Endothelial cell of hepatic sinusoid (primary cell): ENCODE data around the gene CD46.
"Not testable (repeated sequence)": the region's sequence is repeated elsewhere in the genome, so short reads cannot be mapped to it uniquely, and the experiment has no call there.

Experiments
- in situ Hi-C: cut with HindIII; loops from 2 replicates; pipeline ENCODE4 v1.10.0; 2017; ENCODE audit warnings: low sequenced_read_pairs

CD46 gene

DNA sequence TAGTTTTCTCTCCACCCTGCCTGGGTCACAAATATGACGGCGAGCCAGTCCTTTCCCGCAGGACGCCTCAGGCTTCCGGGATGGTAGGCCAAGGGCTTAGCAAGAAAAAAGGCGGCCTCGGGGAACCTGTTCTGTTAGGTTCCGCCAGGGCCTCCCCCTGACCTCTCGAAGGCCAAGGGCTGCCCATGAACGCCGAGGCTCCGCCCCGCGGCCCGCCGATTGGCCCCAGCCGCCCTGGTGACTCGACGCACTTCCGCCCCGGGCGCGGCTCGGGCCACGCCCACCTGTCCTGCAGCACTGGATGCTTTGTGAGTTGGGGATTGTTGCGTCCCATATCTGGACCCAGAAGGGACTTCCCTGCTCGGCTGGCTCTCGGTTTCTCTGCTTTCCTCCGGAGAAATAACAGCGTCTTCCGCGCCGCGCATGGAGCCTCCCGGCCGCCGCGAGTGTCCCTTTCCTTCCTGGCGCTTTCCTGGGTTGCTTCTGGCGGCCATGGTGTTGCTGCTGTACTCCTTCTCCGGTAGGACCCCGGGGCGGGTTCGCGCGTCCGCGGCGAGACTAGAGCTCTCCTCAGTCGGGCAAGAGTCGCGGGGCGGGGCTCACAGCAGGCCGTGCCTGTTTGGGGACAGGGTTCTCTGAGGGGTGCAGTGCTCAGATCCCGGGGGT lies at the start of gene CD46:
Gene CD46, plus strand, starts transcription at position 265 of the 666 bp plus-strand sequence. Its CDS starts 159 bp downstream, at position 424.
- in situ Hi-C loops = no loop called here

GRCh38 chr1:207702317-207702716 lies 49.5 kb upstream of the CD46 start:
- in situ Hi-C loops = no loop called here

DNA sequence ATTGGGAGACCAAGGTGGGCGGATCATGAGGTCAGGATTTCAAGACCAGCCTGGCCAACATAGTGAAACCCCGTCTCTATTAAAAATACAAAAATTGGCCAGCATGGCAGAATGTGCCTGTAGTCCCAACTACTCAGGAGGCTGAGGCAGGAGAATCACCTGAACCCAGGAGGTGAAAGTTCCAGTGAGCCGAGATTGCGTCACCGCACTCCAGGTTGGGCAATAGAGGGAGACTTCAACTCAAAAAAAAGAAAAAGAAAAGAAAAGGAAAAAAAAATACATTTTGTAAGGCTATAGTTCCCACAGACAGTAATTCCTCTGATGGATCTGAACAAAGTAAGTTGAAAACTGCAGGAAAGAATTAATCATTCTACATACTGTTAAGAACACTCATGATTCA lies 48.1 kb upstream of the CD46 start:
- in situ Hi-C loops = no loop called here

DNA sequence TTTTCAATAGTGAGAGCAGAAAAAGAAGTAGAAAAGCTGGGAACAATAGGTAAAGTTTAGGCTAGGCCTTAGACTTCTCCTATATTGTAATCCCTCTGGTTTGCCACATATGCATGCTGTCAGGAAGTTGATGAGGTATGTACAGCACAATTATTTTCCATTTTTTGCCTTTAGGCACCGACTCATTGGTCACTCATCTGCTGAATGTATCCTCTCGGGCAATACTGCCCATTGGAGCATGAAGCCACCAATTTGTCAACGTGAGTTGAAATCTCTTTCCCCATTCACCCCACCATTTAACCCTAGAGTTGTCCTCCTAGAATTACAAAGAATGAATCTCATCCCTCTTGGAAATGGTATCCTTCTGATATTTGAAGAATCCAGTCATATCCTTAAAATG lies 43.9 kb upstream of the CD46 start:
- in situ Hi-C loops = not testable (repeated sequence)

DNA sequence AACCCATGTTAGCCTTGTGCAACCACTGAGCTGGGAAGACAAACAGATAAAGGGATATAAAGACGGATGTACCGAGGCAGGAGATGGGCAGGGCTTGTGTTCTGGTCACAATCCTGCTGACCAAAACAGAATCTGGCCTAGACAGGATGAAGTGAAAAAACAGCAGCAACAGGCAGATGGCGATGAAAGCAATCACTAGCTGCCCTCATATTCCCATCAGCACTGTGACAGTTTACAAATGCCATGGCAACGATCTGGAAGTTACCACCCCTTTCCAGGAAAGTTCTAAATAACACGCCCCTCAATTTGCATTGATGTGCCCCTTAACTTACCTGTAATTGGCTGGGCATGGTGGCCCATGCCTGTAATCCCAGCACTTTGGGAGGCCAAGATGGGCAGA lies 40.6 kb upstream of the CD46 start:
- in situ Hi-C loops = no loop called here

DNA sequence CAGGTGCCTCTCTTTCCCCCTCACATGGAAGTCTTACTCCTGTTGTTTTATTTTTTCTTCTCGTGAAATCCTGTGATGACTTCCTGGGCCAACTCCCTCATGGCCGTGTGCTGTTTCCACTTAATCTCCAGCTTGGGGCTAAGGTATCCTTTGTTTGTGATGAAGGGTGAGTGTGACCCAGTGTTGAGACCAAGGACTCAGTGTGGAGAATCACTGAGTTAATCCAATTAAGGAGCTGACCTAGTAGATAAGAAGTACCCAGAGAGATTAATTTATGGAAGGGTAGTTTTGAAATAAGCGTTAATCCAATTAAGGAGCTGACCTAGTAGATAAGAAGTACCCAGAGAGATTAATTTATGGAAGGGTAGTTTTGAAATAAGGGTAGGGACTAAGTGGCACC lies 39.2 kb upstream of the CD46 start:
- in situ Hi-C loops = not testable (repeated sequence)

DNA sequence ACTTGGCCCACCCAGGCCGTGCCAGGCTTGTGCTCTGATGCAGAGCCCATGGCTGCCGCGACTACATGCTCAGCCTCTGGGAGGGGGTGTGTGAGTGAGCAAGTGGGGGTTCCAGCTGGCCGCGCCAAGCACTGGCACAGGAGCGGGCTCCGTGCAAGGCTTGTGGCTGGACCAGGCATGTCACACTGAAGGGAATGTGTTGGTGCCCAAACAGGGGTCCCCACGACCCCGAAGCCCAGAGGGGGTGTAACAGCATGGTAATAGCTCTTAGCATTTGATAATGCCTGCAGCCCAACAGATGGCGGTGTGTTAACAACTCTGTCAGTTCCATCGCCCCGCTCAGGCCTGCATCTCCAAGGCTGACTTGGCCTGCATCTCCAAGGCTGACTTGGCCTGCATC lies 38.3 kb upstream of the CD46 start:
- in situ Hi-C loops = no loop called here

DNA sequence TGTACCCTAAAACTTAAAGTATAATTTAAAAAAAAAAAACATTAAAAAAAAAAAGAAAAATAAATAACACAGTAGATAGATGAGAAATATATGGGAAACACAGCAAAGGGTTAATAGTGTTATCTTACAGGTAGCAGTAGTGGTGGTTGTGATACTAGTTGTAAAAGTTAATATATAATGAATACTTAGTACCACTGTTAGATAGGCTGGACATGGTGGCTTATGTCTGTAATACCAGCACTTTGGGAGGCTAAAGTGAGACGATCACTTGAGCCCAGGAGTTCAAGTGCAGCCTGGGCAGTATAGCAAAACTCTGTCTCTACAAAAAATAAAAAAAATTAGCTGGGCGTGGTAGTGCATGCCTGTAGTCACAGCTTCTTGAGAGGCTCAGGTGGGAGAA lies 32.6 kb upstream of the CD46 start:
- in situ Hi-C loops = no loop called here

- in situ Hi-C loops = not testable (repeated sequence)
Observed at GRCh38 chr1:207728200-207728858, 23.5 kb upstream of the CD46 start.

- in situ Hi-C loops = not testable (repeated sequence)
Observed at GRCh38 chr1:207737503-207738157, 14.2 kb upstream of the CD46 start.

DNA sequence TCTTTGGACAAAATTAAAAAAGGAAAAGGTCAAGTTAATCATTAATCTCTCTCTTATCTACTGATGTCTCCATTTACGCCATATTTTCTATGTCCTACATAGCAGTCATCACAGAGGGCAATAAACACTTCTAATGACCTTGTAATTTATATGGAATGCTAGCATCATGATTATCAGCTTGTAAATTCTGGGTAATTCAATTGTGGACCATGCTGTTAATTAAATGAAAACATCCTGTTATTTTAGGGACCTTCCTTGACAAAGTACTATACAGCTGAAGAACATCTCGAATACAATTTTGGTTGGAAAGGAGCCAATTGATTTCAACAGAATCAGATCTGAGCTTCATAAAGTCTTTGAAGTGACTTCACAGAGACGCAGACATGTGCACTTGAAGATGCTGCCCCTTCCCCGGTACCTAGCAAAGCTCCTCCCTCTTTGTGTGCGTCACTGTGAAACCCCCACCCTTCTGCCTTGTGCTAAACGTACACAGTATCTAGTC lies 13.6 kb upstream of the CD46 start:
- in situ Hi-C loops = not testable (repeated sequence)

DNA sequence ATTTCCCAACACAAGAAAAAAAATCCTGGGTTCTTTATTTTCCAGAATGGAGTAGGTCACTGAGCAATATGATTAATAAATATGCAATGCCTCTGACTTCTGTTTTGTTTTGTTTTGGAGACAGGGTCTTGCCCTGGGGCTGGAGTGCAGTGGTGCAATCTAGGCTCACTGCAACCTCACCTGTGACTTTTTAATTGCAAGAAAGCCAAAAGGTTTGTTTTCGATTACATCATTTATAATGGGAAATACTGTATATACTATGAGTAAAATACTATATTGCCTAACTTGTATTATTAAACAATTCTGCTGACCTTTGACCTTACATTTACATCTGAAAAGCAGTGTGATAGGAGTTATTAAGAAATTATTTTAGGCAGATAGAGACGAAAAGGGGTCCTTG lies 11.6 kb upstream of the CD46 start:
- in situ Hi-C loops = no loop called here

DNA sequence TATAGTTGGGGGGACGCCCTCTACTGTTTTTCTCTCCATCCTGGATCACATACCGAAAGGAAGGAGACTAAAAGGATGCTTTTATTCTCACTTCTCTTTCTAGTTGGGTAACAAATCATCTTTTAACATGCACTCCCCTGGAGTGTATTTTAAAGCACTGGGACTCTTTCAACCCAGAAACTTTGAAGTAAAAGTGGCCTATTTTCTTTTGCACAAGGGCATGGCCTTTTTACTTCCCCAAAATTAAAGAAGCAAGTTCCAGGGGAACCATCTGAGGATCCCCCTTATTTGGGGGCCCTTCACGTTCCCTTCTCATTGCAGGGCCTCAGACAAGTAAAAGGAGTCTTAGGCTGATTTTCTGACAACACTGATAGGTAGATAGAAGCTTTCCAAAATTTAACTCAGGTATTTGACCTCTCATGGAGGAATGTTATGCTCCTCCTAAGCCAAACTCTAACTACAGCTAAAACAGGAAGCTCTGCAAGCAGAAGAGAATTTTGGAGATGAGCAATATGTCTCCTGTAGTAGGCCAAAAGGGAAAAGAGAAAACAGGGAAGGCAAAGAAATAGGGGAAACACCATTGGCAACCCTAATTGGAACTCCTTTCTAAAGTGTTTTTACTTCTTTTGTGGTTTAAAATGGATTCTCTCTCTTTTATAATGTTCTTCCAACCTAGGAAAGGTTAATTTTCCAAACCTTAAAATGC lies 8.9 kb upstream of the CD46 start:
- in situ Hi-C loops = no loop called here

GRCh38 chr1:207744000-207744534 lies 7.8 kb upstream of the CD46 start:
- in situ Hi-C loops = no loop called here

DNA sequence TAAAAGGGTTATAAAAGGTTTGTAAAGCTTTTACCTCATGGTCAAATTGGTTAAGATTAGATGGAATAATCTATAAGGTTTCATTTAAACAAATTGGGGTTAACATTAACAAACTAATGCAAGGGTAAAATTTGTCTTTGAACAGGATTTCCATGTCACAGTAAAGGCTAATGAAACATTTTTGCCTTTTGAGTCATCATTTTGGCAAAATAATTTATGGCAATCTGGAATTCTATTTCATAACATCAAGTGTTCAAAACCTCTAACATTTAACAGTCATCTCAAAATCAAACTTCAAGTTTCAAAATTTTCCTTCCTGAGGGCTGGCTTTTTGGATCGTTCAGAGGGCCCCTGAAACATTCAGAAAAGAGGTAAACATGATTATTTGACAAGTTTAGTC lies 6.6 kb upstream of the CD46 start:
- in situ Hi-C loops = no loop called here

GRCh38 chr1:207745839-207746767 lies 5.8 kb upstream of the CD46 start:
- in situ Hi-C loops = no loop called here

GRCh38 chr1:207747627-207748492 lies 4.0 kb upstream of the CD46 start:
- in situ Hi-C loops = no loop called here

DNA sequence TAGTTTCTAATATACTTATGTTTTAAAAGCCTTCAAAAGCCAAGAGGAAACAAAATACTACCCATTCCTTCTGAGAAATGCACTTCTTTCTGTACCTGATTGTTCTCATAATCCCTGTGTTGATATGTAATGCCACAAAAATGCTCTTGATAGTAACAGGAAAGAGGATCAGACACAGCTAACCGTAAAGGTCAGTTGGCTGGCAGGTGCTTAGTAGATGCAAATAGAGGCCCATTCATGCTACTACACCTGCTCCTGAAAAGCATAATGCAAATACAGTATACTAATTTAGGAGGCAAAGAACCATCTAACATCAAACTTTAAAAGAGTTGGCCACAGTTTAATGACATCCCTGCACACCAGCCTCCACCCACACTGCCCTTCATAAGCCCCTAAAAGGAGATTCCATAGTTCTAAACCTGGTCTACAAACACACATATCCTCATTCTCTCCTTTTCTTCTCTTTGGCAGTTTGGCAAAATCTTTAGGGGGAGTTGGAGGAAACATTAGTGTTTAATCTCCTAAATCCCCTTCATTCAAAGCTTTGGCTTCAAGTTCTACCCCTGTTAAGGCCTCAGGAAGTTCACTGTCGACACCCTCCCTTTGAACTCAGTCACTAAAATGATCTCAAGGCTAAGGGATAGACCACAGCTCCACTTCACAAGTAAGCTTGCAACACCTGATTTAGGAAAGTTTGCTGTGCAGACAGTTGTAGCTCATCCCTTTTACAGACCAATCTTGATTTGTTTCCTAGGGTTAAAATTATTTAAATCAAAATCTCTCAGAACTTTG lies 2.9 kb upstream of the CD46 start:
- in situ Hi-C loops = no loop called here
